Measurements from ENCODE around the gene FAM43A. TPM values are rescaled to one million over a fixed set of nuclear protein-coding genes. Genes with fewer than 3 reads are reported as not detected.

The FAM43A gene, protein sequence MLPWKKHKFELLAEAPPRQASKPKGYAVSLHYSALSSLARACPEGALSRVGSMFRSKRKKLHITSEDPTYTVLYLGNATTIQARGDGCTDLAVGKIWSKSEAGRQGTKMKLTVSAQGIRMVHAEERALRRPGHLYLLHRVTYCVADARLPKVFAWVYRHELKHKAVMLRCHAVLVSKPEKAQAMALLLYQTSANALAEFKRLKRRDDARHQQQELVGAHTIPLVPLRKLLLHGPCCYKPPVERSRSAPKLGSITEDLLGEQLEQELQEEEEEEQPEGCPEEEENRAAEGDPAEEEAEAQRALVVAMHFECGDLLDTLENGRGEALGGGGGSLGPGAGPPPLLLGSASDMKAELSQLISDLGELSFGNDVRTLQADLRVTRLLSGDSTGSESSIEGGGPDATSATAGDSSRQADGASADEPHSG
- 18.9 and 20.3 TPM in 2 replicates for total RNA-seq
- 24.9 and 29.7 TPM in 2 replicates for polyA plus RNA-seq

DNA sequence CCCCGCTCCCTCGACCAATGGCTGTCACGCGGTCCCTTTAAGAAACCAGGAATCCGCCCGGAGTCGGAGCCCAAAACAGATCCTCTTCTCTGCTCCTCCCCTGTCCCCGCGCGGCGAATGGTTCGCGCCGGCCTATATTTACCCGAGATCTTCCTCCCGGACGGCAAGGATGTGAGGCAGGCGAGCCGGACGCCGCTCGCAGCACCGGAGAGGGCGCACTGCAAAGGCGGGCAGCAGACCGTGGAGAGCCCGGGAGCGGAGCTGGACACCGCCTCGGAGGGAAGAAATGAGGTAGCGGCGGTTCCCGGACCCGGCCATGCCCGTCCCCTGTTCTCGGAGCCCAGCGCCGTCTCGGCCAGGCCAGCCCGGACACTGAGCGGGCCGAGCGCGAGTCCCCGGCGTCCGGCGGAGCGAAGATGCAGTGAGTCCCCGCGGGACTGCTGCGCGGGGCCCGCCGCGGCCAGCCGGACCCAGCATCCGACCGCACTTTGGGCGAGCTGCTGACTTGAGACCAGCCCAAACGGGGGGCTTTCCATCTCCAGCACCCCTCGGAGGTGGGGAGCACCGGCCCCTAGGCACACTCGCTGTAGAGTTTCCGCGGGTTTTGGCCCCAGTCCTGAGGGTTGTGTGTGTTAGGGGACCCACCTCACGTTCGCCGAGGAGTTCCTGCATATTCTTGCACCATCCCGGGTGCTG, at the start of gene FAM43A:
FAM43A (plus strand) TSS at position 166 of the 696 bp plus-strand sequence. CDS start 944 bp downstream, outside the sequence.
- Histone ChIP-seq H3K4me1 (ENCODE audit: insufficient read depth) (peaks cover 40% of the 10 kb centered on the region), H3K79me2 (peaks cover 11% of the 10 kb centered on the region)
- TF ChIP-seq, protein P1, sequence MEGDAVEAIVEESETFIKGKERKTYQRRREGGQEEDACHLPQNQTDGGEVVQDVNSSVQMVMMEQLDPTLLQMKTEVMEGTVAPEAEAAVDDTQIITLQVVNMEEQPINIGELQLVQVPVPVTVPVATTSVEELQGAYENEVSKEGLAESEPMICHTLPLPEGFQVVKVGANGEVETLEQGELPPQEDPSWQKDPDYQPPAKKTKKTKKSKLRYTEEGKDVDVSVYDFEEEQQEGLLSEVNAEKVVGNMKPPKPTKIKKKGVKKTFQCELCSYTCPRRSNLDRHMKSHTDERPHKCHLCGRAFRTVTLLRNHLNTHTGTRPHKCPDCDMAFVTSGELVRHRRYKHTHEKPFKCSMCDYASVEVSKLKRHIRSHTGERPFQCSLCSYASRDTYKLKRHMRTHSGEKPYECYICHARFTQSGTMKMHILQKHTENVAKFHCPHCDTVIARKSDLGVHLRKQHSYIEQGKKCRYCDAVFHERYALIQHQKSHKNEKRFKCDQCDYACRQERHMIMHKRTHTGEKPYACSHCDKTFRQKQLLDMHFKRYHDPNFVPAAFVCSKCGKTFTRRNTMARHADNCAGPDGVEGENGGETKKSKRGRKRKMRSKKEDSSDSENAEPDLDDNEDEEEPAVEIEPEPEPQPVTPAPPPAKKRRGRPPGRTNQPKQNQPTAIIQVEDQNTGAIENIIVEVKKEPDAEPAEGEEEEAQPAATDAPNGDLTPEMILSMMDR (IDR thresholded peaks at IDR 0.05; ENCODE audit: poor library complexity): peak; percentile 15
- TF ChIP-seq EZH2 (IDR thresholded peaks at IDR 0.05; ENCODE audit: borderline replicate concordance): no peak

DNA sequence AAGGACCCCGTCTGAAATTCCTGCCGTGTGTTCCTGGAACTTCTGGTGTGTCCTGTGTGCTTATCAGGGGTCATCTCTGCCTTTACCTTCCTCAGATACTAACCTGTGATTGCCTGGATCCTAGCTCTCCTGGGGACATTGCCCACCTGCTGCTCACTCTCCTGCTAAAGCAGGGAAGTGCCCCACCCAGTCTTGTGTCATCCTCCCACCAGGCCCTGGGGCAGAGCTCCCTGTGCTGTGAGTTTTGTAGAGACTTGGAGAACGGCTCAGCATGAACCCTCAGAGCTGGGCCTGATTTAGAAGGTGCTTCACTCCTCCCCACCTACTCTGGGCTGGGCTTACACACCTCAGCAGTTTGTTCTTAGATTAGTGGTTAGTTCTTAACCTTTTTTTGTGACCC, 48.6 kb upstream of the FAM43A start:
- Histone ChIP-seq H3K4me2 (no peak overlapping the region), H3K27ac (no peak overlapping the region), H3K4me1 (ENCODE audit: insufficient read depth) (no peaks in the 10 kb centered on the region), H2AFZ (no peak overlapping the region), H3K79me2 (peaks cover 3% of the 10 kb centered on the region), H4K20me1 (ENCODE audit: insufficient read depth, poor library complexity, severe bottlenecking) (no peaks in the 10 kb centered on the region), H3K36me3 (replicated peaks; ENCODE audit: insufficient read depth, low read depth) (no peaks in the 10 kb centered on the region), H3K27me3 (no peaks in the 10 kb centered on the region), H3K9me3 (ENCODE audit: low read depth) (no peaks in the 10 kb centered on the region), H3K4me3 (no peak overlapping the region), H3K9me2 (replicated peaks; ENCODE audit: insufficient read depth) (no peaks in the 10 kb centered on the region)
- TF ChIP-seq EZH2 (IDR thresholded peaks at IDR 0.05; ENCODE audit: borderline replicate concordance) (no peak), EZH2phosphoT487 (IDR thresholded peaks at IDR 0.05; ENCODE audit: low read depth, severe bottlenecking, unreplicated experiment) (no peak)
- TF ChIP-seq, protein P1 (IDR thresholded peaks at IDR 0.05; ENCODE audit: poor library complexity): no peak
- 46% methylated on average over 3 of the region's 3 CpGs for WGBS (ENCODE audit: low lambda C conversion rate, missing lambda C conversion rate)
- DNase-seq (ENCODE audit: low spot score): no peak

More for the DNA sequence above, at the start of gene FAM43A:
- no peaks in the 10 kb centered on the region for H3K36me3 ChIP-seq (replicated peaks; ENCODE audit: insufficient read depth, low read depth)
- peaks cover 13% of the 10 kb centered on the region for H4K20me1 ChIP-seq (ENCODE audit: insufficient read depth, poor library complexity, severe bottlenecking)
- no peaks in the 10 kb centered on the region for H3K9me3 ChIP-seq (ENCODE audit: low read depth)
- DNase-seq (ENCODE audit: low spot score): peak; percentile 89
- peaks cover 12% of the 10 kb centered on the region for H3K27me3 ChIP-seq
- no peaks in the 10 kb centered on the region for H3K9me2 ChIP-seq (replicated peaks; ENCODE audit: insufficient read depth)
- peak within 1 kb of the TSS; percentile 67 for H3K4me3 ChIP-seq
- H3K4me2 ChIP-seq: peak within 1 kb of the TSS; percentile 95
- no peak within 1 kb of the TSS for H2AFZ ChIP-seq
- WGBS (ENCODE audit: low lambda C conversion rate, missing lambda C conversion rate): 1% methylated on average over 70 of the region's 70 CpGs
- peak within 1 kb of the TSS; percentile 15 for H3K27ac ChIP-seq

DNA sequence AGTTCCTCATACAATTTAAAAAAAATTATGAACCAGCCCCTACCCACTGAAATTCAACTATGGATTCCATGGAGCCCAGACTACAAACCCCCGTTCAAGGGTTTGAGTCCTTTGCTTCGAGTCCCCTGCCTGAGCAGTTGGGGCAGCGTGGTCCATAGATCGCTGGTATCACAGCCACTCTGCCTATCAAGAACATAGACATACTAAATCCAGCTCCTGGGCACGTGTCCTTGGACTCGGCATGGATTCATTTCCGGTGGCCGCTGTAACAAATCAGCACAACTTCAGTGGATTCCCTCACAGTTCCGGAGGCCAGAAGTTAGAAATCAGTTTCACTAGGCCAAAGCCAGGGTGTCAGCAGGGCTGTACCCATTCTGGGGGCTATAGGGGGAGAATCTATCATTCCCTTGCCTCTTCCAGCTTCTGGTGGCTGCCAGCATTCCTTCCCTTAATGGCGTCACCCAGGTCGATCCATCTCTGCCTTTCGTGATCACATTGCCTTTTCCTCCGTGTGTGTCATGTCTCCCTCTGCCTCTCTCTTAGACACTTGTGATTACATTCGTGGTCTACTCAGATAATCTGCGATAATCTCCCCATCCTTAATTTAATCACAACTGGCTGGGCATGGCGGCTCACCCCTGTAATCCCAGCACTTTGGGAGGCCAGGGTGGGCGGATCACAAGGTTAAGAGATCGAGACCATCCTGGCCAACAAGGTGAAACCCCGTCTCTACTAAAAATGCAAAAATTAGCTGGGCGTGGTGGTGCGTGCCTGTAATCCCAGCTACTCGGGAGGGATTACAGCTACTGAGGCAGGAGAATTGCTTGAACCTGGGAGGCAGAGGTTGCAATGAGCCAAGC, 47.9 kb upstream of the FAM43A start:
- Histone ChIP-seq H3K36me3 (replicated peaks; ENCODE audit: insufficient read depth, low read depth) (no peaks in the 10 kb centered on the region), H3K27me3 (no peaks in the 10 kb centered on the region), H3K4me2 (no peak overlapping the region), H3K79me2 (no peaks in the 10 kb centered on the region), H3K4me1 (ENCODE audit: insufficient read depth) (no peaks in the 10 kb centered on the region), H2AFZ (no peak overlapping the region), H3K4me3 (no peak overlapping the region), H3K9me2 (replicated peaks; ENCODE audit: insufficient read depth) (no peaks in the 10 kb centered on the region), H3K9me3 (ENCODE audit: low read depth) (no peaks in the 10 kb centered on the region), H3K27ac (no peak overlapping the region), H4K20me1 (ENCODE audit: insufficient read depth, poor library complexity, severe bottlenecking) (no peaks in the 10 kb centered on the region)
- DNase-seq (ENCODE audit: low spot score): no peak
- 96% methylated on average over 22 of the region's 22 CpGs for WGBS (ENCODE audit: low lambda C conversion rate, missing lambda C conversion rate)
- no peak for TF ChIP-seq EZH2 (IDR thresholded peaks at IDR 0.05; ENCODE audit: borderline replicate concordance)
- TF ChIP-seq EZH2phosphoT487 (IDR thresholded peaks at IDR 0.05; ENCODE audit: low read depth, severe bottlenecking, unreplicated experiment): no peak
- TF ChIP-seq, protein P1 (IDR thresholded peaks at IDR 0.05; ENCODE audit: poor library complexity): no peak

Data from hepatocyte (in vitro differentiated cells).